ENCODE measurements around the gene IQSEC1. TPM values are rescaled to one million over a fixed set of nuclear protein-coding genes. Genes with fewer than 3 reads are reported as not detected.
A peak's percentile ranks its signal among the peaks of the same experiment; 100 is the strongest.

IQSEC1 gene
- total RNA-seq, 4 donors from 2014 or later, result 13.7 to 59.4 (median 35.5) TPM

DNA sequence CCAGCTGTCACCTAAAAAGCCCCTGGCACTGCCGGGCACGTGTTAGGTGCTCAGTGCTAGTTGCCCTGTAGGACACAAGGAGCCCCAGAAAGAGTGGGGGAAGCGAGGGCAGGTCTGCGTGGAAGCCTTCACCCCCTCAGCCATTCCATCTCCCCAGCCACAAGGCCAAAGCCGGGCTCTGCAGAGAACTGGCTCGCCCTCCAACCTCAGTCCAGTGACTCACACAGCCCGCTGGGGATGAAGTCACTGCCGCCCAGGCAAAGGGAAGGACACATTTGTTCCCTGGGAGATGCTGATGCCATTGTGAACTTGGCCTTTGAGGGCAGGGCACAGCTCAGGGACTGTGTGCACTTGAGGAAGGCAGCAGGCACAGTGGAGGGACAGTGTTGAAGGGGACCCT lies 48.1 kb downstream of the IQSEC1 start:
- Histone ChIP-seq H3K27ac (no peak overlapping the region), H3K36me3 (no peaks in the 10 kb centered on the region), H3K27me3 (no peaks in the 10 kb centered on the region), H3K4me1 (peaks cover 0 to 7% (median 3%) of the 10 kb centered on the region in 4 donors), H3K9me3 (no peaks in the 10 kb centered on the region), H3K4me3 (no peak overlapping the region)
- TF ChIP-seq, protein P1, sequence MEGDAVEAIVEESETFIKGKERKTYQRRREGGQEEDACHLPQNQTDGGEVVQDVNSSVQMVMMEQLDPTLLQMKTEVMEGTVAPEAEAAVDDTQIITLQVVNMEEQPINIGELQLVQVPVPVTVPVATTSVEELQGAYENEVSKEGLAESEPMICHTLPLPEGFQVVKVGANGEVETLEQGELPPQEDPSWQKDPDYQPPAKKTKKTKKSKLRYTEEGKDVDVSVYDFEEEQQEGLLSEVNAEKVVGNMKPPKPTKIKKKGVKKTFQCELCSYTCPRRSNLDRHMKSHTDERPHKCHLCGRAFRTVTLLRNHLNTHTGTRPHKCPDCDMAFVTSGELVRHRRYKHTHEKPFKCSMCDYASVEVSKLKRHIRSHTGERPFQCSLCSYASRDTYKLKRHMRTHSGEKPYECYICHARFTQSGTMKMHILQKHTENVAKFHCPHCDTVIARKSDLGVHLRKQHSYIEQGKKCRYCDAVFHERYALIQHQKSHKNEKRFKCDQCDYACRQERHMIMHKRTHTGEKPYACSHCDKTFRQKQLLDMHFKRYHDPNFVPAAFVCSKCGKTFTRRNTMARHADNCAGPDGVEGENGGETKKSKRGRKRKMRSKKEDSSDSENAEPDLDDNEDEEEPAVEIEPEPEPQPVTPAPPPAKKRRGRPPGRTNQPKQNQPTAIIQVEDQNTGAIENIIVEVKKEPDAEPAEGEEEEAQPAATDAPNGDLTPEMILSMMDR (IDR thresholded peaks at IDR 0.05), result no peak
- no peak for TF ChIP-seq POLR2A (IDR thresholded peaks at IDR 0.05)
- no peak for DNase-seq

- Histone ChIP-seq H3K36me3 (no peaks in the 10 kb centered on the region), H3K4me3 (no peak overlapping the region), H3K9me3 (no peaks in the 10 kb centered on the region), H3K4me1 (peaks cover 0 to 8% (median 5%) of the 10 kb centered on the region in 4 donors), H3K27ac (no peak overlapping the region), H3K27me3 (no peaks in the 10 kb centered on the region)
- DNase-seq, result no peak
- TF ChIP-seq POLR2A (IDR thresholded peaks at IDR 0.05), result no peak
- TF ChIP-seq, protein P1 (IDR thresholded peaks at IDR 0.05), result no peak
Measured at GRCh38 chr3:13024765-13025065, 48.5 kb downstream of the IQSEC1 start.

DNA sequence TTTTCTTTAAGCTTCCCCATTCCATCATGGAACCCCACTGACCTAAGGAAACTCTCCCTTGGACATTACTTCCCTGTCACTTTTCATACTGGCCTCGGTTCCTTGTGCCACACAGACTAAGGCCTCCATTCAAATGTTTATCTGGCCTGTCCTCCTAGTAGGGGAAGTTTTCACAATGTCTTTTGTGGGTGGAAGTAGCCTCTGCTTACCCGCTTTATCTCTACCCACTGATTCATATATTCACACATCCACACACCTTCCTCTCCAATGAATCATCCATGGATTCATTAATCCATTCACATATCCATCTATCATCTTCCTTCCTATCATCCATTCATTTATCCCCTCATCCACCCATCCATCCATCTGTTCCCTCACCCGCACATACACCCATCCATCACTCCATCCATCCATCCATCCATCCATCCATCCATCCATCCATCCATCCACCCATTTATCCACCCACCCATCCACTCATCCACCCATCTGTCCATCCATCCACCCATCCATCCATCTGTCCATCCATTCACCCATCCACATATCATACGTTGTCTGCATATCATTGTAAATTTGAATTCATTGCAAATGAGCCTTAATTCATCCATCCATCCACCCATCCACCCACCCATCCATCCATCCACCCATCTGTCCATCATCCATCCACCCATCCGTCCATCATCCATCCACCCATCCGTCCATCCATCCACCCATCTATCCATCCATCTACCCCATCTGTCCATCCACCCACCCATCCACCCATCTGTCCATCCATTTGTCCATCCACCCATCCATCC lies 49.1 kb downstream of the IQSEC1 start:
- no peaks in the 10 kb centered on the region for H3K9me3 ChIP-seq
- no peaks in the 10 kb centered on the region for H3K27me3 ChIP-seq
- TF ChIP-seq, protein P1 (IDR thresholded peaks at IDR 0.05), result no peak
- no peak for TF ChIP-seq POLR2A (IDR thresholded peaks at IDR 0.05)
- H3K4me1 ChIP-seq, result peaks cover 0 to 12% (median 8%) of the 10 kb centered on the region in 4 donors
- H3K27ac ChIP-seq, result no peak overlapping the region
- DNase-seq, result no peak
- no peaks in the 10 kb centered on the region for H3K36me3 ChIP-seq
- no peak overlapping the region for H3K4me3 ChIP-seq

GRCh38 chr3:13023235-13023970 lies 49.8 kb downstream of the IQSEC1 start:
- TF ChIP-seq, protein P1 (IDR thresholded peaks at IDR 0.05), result no peak
- no peak for TF ChIP-seq POLR2A (IDR thresholded peaks at IDR 0.05)
- Histone ChIP-seq H3K9me3 (no peaks in the 10 kb centered on the region), H3K27me3 (no peaks in the 10 kb centered on the region), H3K27ac (peak overlapping the region in 1 of 4 donors; percentile 95), H3K4me1 (peaks cover 0 to 14% (median 8%) of the 10 kb centered on the region in 4 donors), H3K36me3 (no peaks in the 10 kb centered on the region), H3K4me3 (no peak overlapping the region)
- no peak for DNase-seq

DNA sequence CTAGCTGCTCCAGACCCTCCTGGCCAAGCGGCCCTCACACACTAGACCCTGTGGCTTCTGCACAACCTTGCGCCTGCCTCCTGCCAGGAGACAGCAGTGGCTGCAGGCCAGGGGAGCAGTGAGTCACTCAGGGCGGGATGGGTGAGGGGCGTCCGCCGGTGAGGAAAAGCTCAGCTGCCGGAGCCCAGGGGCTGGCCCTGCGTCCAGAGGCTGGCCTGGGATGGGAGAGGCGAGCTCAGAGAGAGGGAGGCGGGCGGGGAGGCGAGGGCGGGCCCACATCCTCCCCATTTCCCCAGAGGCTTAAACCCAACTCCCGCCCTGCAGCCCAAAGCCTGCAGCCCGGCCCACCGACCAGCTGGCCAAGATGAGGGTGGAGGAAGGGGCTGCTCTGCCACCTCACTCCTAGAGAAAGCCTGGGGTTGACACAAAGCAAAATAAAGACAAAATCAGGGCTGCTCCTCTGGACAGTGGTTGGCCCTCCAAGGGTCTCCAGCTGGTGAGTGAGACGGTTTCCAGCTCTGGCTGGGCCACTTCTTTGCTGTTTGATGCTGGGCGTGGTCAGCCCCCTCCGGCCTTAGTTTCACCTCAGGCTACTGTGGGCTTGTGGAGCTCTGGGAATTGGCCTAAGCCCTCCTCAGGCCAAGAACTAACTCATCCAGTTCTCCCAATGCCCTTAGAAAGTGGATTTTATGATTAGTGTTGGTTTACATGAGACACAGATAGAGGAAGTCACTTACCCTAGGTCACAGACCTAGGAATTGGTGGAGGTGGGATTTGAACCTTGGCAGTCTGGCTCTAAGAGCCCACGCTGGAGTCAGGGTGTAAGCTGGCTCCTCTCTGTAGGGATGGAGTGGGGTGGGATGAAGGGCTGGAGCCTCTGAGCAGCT lies 50.6 kb downstream of the IQSEC1 start:
- Histone ChIP-seq H3K27ac (peak overlapping the region in 2 of 4 donors; percentile 37 to 95), H3K4me3 (peak overlapping the region in 3 of 4 donors; percentile 0 to 54 (median 31)), H3K36me3 (no peaks in the 10 kb centered on the region), H3K4me1 (peaks cover 0 to 14% (median 9%) of the 10 kb centered on the region in 4 donors), H3K9me3 (no peaks in the 10 kb centered on the region), H3K27me3 (no peaks in the 10 kb centered on the region)
- peak in 2 of 3 donors; percentile 79 to 81 for DNase-seq
- TF ChIP-seq, protein P1 (IDR thresholded peaks at IDR 0.05), result no peak
- TF ChIP-seq POLR2A (IDR thresholded peaks at IDR 0.05), result no peak

Measured in Peyer's patch (tissue), 4 donors.